Spinal cord (tissue), 10 donors: ENCODE data around the gene SUDS3. TPM values are rescaled to one million over a fixed set of nuclear protein-coding genes. Genes with fewer than 3 reads are reported as not detected.
A peak's percentile ranks its signal among the peaks of the same experiment; 100 is the strongest.

ENCODE experiments used
- DNase-seq, 6 donors: peaks; one replicate each; pipeline versions ENCODE4 v3.0.0 to v3.0.0-alpha.2; 2013 to 2015; ENCODE audit warnings: low spot score in 6 of 6, low read depth in 4 of 6
- H3K27ac ChIP-seq: one replicate; pipeline ENCODE4 v1.5.1; 2013; ENCODE audit warnings: low read depth, low read length, control low read depth
- H3K27me3 ChIP-seq: one replicate; pipeline ENCODE4 v1.6.1; 2013; ENCODE audit warnings: low read length; ENCODE audit not compliant: control insufficient read depth, insufficient read depth
- H3K36me3 ChIP-seq: one replicate; pipeline ENCODE4 v1.6.1; 2013; ENCODE audit warnings: low read length; ENCODE audit not compliant: control insufficient read depth, insufficient read depth
- H3K4me1 ChIP-seq: one replicate; pipeline ENCODE4 v1.6.1; 2013; ENCODE audit warnings: low read length; ENCODE audit not compliant: control insufficient read depth, insufficient read depth
- H3K4me3 ChIP-seq: one replicate; pipeline ENCODE4 v1.5.1; 2013; ENCODE audit warnings: low read depth, low read length, control low read depth
- H3K9me3 ChIP-seq: one replicate; pipeline ENCODE4 v1.6.1; 2013; ENCODE audit warnings: low read length; ENCODE audit not compliant: control insufficient read depth, insufficient read depth
- WGBS: methylation state at CpG from one replicate; pipeline ENCODE4 v1.1.5; 2013; ENCODE audit warnings: missing lambda C conversion rate; ENCODE audit not compliant: insufficient coverage; 5-methylcytosine and 5-hydroxymethylcytosine counted together
- polyA plus RNA-seq, 2 donors: library from polyadenylated mRNA; unstranded; fragments of 120-200 nt; gene quantifications; one replicate each; pipeline ENCODE4 v1.2.1, GENCODE V29; 2013; ENCODE audit not compliant: insufficient read length in 2 of 2
- total RNA-seq, 2 donors: library from RNA; depleted of rRNA in 1 of 2; stranded (reverse); fragments of 120-200 nt in 1 of 2; fragments of >200 nt in 1 of 2; gene quantifications; one replicate each; pipeline versions ENCODE4 v1.2.3 to v1.2.4, GENCODE V29; 2013 to 2014
- donor health status: healthy.

Gene SUDS3
- total and polyA plus RNA-seq, 4 donors, result 32.5 to 59.9 (median 35.4) TPM

- WGBS, result no CpG with 5 or more reads among the region's 3 CpGs
- H3K27me3 ChIP-seq, result no peaks in the 10 kb centered on the region
- H3K27ac ChIP-seq, result no peak overlapping the region
- no peak overlapping the region for H3K4me3 ChIP-seq
- H3K4me1 ChIP-seq, result no peaks in the 10 kb centered on the region
- DNase-seq, result no peak
- H3K36me3 ChIP-seq, result peaks cover 8% of the 10 kb centered on the region
- no peaks in the 10 kb centered on the region for H3K9me3 ChIP-seq
Measured at GRCh38 chr12:118417942-118418341, 41.6 kb downstream of the SUDS3 start.

GRCh38 chr12:118418385-118419057 is 42.2 kb downstream of the SUDS3 start:
- Histone ChIP-seq H3K36me3 (peaks cover 5% of the 10 kb centered on the region), H3K27ac (no peak overlapping the region), H3K27me3 (no peaks in the 10 kb centered on the region), H3K4me1 (no peaks in the 10 kb centered on the region), H3K9me3 (no peaks in the 10 kb centered on the region), H3K4me3 (no peak overlapping the region)
- no peak for DNase-seq
- WGBS, result no CpG with 5 or more reads among the region's 1 CpG

GRCh38 chr12:118420673-118421072 is 44.3 kb downstream of the SUDS3 start:
- no peaks in the 10 kb centered on the region for H3K27me3 ChIP-seq
- H3K4me1 ChIP-seq, result no peaks in the 10 kb centered on the region
- H3K4me3 ChIP-seq, result no peak overlapping the region
- H3K9me3 ChIP-seq, result no peaks in the 10 kb centered on the region
- H3K27ac ChIP-seq, result no peak overlapping the region
- no peaks in the 10 kb centered on the region for H3K36me3 ChIP-seq
- WGBS, result no CpG with 5 or more reads among the region's 3 CpGs
- no peak for DNase-seq

- Histone ChIP-seq H3K4me1 (no peaks in the 10 kb centered on the region), H3K36me3 (no peaks in the 10 kb centered on the region), H3K27me3 (no peaks in the 10 kb centered on the region), H3K27ac (no peak overlapping the region), H3K9me3 (no peaks in the 10 kb centered on the region), H3K4me3 (no peak overlapping the region)
- no CpG with 5 or more reads among the region's 7 CpGs for WGBS
- DNase-seq, result no peak
Measured at GRCh38 chr12:118424884-118425283, 48.5 kb downstream of the SUDS3 start.

GRCh38 chr12:118425364-118425763 is 49.0 kb downstream of the SUDS3 start:
- H3K27me3 ChIP-seq, result no peaks in the 10 kb centered on the region
- no peak overlapping the region for H3K4me3 ChIP-seq
- no peaks in the 10 kb centered on the region for H3K36me3 ChIP-seq
- no peak for DNase-seq
- no peaks in the 10 kb centered on the region for H3K4me1 ChIP-seq
- no peaks in the 10 kb centered on the region for H3K9me3 ChIP-seq
- no peak overlapping the region for H3K27ac ChIP-seq
- WGBS, result 100% methylated on average over 1 of the region's 4 CpGs

GRCh38 chr12:118427819-118428218 is 51.5 kb downstream of the SUDS3 start:
- no peak overlapping the region for H3K27ac ChIP-seq
- H3K4me1 ChIP-seq, result no peaks in the 10 kb centered on the region
- 40% methylated on average over 1 of the region's 3 CpGs for WGBS
- no peaks in the 10 kb centered on the region for H3K27me3 ChIP-seq
- DNase-seq, result peak in 2 of 6 donors; percentile 23 to 60
- H3K9me3 ChIP-seq, result no peaks in the 10 kb centered on the region
- H3K36me3 ChIP-seq, result no peaks in the 10 kb centered on the region
- no peak overlapping the region for H3K4me3 ChIP-seq

- Histone ChIP-seq H3K36me3 (no peaks in the 10 kb centered on the region), H3K27ac (no peak overlapping the region), H3K4me3 (no peak overlapping the region), H3K27me3 (no peaks in the 10 kb centered on the region), H3K4me1 (no peaks in the 10 kb centered on the region), H3K9me3 (no peaks in the 10 kb centered on the region)
- DNase-seq, result no peak
- WGBS, result 87% methylated on average over 3 of the region's 3 CpGs
Measured at GRCh38 chr12:118428643-118429042, 52.3 kb downstream of the SUDS3 start.

GRCh38 chr12:118429688-118430383 is 53.5 kb downstream of the SUDS3 start:
- no peaks in the 10 kb centered on the region for H3K36me3 ChIP-seq
- no peaks in the 10 kb centered on the region for H3K27me3 ChIP-seq
- H3K4me1 ChIP-seq, result no peaks in the 10 kb centered on the region
- WGBS, result 75% methylated on average over 4 of the region's 7 CpGs
- no peak overlapping the region for H3K27ac ChIP-seq
- H3K9me3 ChIP-seq, result no peaks in the 10 kb centered on the region
- H3K4me3 ChIP-seq, result no peak overlapping the region
- DNase-seq, result no peak

- H3K4me1 ChIP-seq, result no peaks in the 10 kb centered on the region
- WGBS, result no CpG with 5 or more reads among the region's 4 CpGs
- H3K36me3 ChIP-seq, result no peaks in the 10 kb centered on the region
- no peak for DNase-seq
- no peaks in the 10 kb centered on the region for H3K9me3 ChIP-seq
- no peak overlapping the region for H3K27ac ChIP-seq
- H3K4me3 ChIP-seq, result no peak overlapping the region
- no peaks in the 10 kb centered on the region for H3K27me3 ChIP-seq
Measured at GRCh38 chr12:118430516-118430915, 54.2 kb downstream of the SUDS3 start.
